H9 (cell line): Measurements from ENCODE around the gene ADGRD1. TPM values are rescaled to one million over a fixed set of nuclear protein-coding genes. Genes with fewer than 3 reads are reported as not detected.

Source experiments
- DNase-seq: peaks from one replicate; pipeline ENCODE4 v3.0.0-alpha.2; 2017
- H2AFZ ChIP-seq: one replicate; pipeline ENCODE4 v1.6.1; 2013; ENCODE audit warnings: mild to moderate bottlenecking, low read length, control low read depth, moderate library complexity
- H2AK5ac ChIP-seq: 2 replicates; pipeline ENCODE4 v1.6.1; 2013; ENCODE audit warnings: low read length, control low read depth, mixed read lengths; ENCODE audit not compliant: insufficient read length
- H2BK120ac ChIP-seq: one replicate; pipeline ENCODE4 v1.6.1; 2013; ENCODE audit warnings: low read depth, mild to moderate bottlenecking, low read length, control low read depth, inconsistent platforms; ENCODE audit not compliant: poor library complexity, severe bottlenecking
- H2BK12ac ChIP-seq: 2 replicates; pipeline ENCODE4 v1.6.1; 2013; ENCODE audit warnings: low read length, control low read depth, mixed read lengths, low read depth; ENCODE audit not compliant: insufficient read length
- H2BK15ac ChIP-seq: 2 replicates; pipeline ENCODE4 v1.6.1; 2013; ENCODE audit warnings: low read depth, low read length, control low read depth
- H2BK20ac ChIP-seq: one replicate; pipeline ENCODE4 v1.6.1; 2013; ENCODE audit warnings: low read depth, mild to moderate bottlenecking, low read length, control low read depth, inconsistent platforms; ENCODE audit not compliant: poor library complexity, severe bottlenecking
- H2BK5ac ChIP-seq: 2 replicates; pipeline ENCODE4 v1.6.1; 2013; ENCODE audit warnings: low read length, control low read depth, mixed read lengths; ENCODE audit not compliant: insufficient read length
- H3K14ac ChIP-seq: 2 replicates; pipeline ENCODE4 v1.6.1; 2013; ENCODE audit warnings: low read length, control low read depth; ENCODE audit not compliant: insufficient read depth
- H3K18ac ChIP-seq: 2 replicates; pipeline ENCODE4 v1.6.1; 2013; ENCODE audit warnings: low read depth, mild to moderate bottlenecking, mixed read lengths, low read length, control low read depth; ENCODE audit not compliant: insufficient read length
- H3K23ac ChIP-seq: 2 replicates; pipeline ENCODE4 v1.6.1; 2013; ENCODE audit warnings: low read length, control low read depth, mixed read lengths, low read depth; ENCODE audit not compliant: insufficient read length
- H3K23me2 ChIP-seq: 2 replicates; pipeline ENCODE4 v1.6.1; 2013; ENCODE audit warnings: low read depth, mild to moderate bottlenecking, mixed read lengths, low read length, control low read depth; ENCODE audit not compliant: insufficient read length, poor library complexity, severe bottlenecking
- H3K27ac ChIP-seq: 2 replicates; pipeline ENCODE4 v1.5.1; 2013; ENCODE audit warnings: low read length, control low read depth, mixed read lengths, low read depth; ENCODE audit not compliant: insufficient read length
- H3K27me3 ChIP-seq: 2 replicates; pipeline ENCODE4 v1.6.1; 2013; ENCODE audit warnings: low read length, control low read depth, inconsistent platforms; ENCODE audit not compliant: insufficient read depth
- H3K4ac ChIP-seq: 2 replicates; pipeline ENCODE4 v1.6.1; 2013; ENCODE audit warnings: low read depth, mild to moderate bottlenecking, control low read depth, inconsistent platforms, low read length, moderate library complexity
- H3K4me1 ChIP-seq: 2 replicates; pipeline ENCODE4 v1.6.1; 2013; ENCODE audit warnings: low read length, control low read depth, inconsistent platforms; ENCODE audit not compliant: insufficient read depth
- H3K4me2 ChIP-seq: 2 replicates; pipeline ENCODE4 v1.6.1; 2013; ENCODE audit warnings: low read length, control low read depth, mixed read lengths; ENCODE audit not compliant: insufficient read length, insufficient read depth
- H3K56ac ChIP-seq: 2 replicates; pipeline ENCODE4 v1.6.1; 2013; ENCODE audit warnings: low read depth, mild to moderate bottlenecking, mixed read lengths, low read length, control low read depth; ENCODE audit not compliant: insufficient read length
- H3K79me1 ChIP-seq: 2 replicates; pipeline ENCODE4 v1.6.1; 2013; ENCODE audit warnings: low read depth, mild to moderate bottlenecking, moderate library complexity, low read length, control low read depth, inconsistent platforms; ENCODE audit not compliant: insufficient read depth, poor library complexity, severe bottlenecking
- H3K79me2 ChIP-seq: 2 replicates; pipeline ENCODE4 v1.6.1; 2013; ENCODE audit warnings: low read length, control low read depth, inconsistent platforms; ENCODE audit not compliant: insufficient read depth
- H3K9ac ChIP-seq: 2 replicates; pipeline ENCODE4 v1.6.1; 2013; ENCODE audit warnings: low read length, control low read depth, mixed read lengths; ENCODE audit not compliant: insufficient read length; ENCODE audit errors: extremely low read depth
- H3K9me3 ChIP-seq: one replicate; pipeline ENCODE4 v1.6.1; 2013; ENCODE audit warnings: low read depth, low read length, inconsistent platforms; ENCODE audit not compliant: control insufficient read depth
- H3T11ph ChIP-seq: one replicate; pipeline ENCODE4 v1.6.1; 2013; ENCODE audit warnings: mild to moderate bottlenecking, low read length, control low read depth, inconsistent platforms
- H4K20me1 ChIP-seq: one replicate; pipeline ENCODE4 v1.6.1; 2013; ENCODE audit not compliant: control insufficient read depth, insufficient read length, insufficient read depth
- H4K5ac ChIP-seq: 2 replicates; pipeline ENCODE4 v1.6.1; 2013; ENCODE audit warnings: low read depth, mild to moderate bottlenecking, mixed read lengths, low read length, control low read depth; ENCODE audit not compliant: insufficient read length
- H4K8ac ChIP-seq: replicated peaks from 2 replicates; pipeline ENCODE4 v1.6.1; 2013; ENCODE audit warnings: low read length, control low read depth, mixed read lengths, low read depth; ENCODE audit not compliant: insufficient read length
- H4K91ac ChIP-seq: 2 replicates; pipeline ENCODE4 v1.6.1; 2013; ENCODE audit warnings: low read depth, mild to moderate bottlenecking, moderate library complexity, mixed read lengths, low read length, control low read depth; ENCODE audit not compliant: insufficient read length
- H3K27ac Mint-ChIP-seq, 3 experiments: 2 replicates in 2 of 3; 3 replicates in 1 of 3; pipeline ENCODE4 v1.8.0; 2020 to 2021; ENCODE audit warnings: mixed read lengths in 3 of 3, mild to moderate bottlenecking in 1 of 3, moderate library complexity in 1 of 3
- H3K27me3 Mint-ChIP-seq: 2 replicates; pipeline ENCODE4 v1.8.0; 2021; ENCODE audit warnings: low read depth, mild to moderate bottlenecking, moderate library complexity, mixed read lengths
- H3K36me3 Mint-ChIP-seq, 3 experiments: 2 replicates in 2 of 3; 3 replicates in 1 of 3; pipeline ENCODE4 v1.8.0; 2020 to 2021; ENCODE audit warnings: low read depth in 3 of 3, mixed read lengths in 3 of 3; ENCODE audit not compliant: insufficient read depth in 1 of 3
- H3K4me1 Mint-ChIP-seq, 2 experiments: 2 replicates each; pipeline ENCODE4 v1.8.0; 2020; ENCODE audit warnings: mixed read lengths in 2 of 2
- H3K4me3 Mint-ChIP-seq, 2 experiments: 2 replicates in 1 of 2; 3 replicates in 1 of 2; pipeline ENCODE4 v1.8.0; 2020 to 2021; ENCODE audit warnings: mild to moderate bottlenecking in 2 of 2, mixed read lengths in 2 of 2, moderate library complexity in 1 of 2
- H3K9me3 Mint-ChIP-seq, 2 experiments: 2 replicates in 1 of 2; 3 replicates in 1 of 2; pipeline ENCODE4 v1.8.0; 2020; ENCODE audit warnings: mild to moderate bottlenecking in 2 of 2, mixed read lengths in 2 of 2, moderate library complexity in 1 of 2
- CTCF ChIP-seq: fragments of 200-600 bp; sonication (generic); conservative IDR thresholded peaks from 3 replicates; pipeline ENCODE4 v1.8.0; 2021; ENCODE audit warnings: antibody characterized with exemption, mild to moderate bottlenecking
- WGBS: extraction: QIAGEN DNeasy Blood & Tissue Kit; methylation state at CpG from one replicate; pipeline ENCODE4 v1.1.7; 2013; ENCODE audit warnings: missing lambda C conversion rate, low lambda C conversion rate, mixed read lengths; ENCODE audit not compliant: insufficient read length; ENCODE audit errors: extremely low coverage; 5-methylcytosine and 5-hydroxymethylcytosine counted together
- total RNA-seq: library from RNA; stranded (reverse); gene quantifications from 2 replicates; pipeline ENCODE4 v1.2.1, GENCODE V29; 2021

ADGRD1 gene
- total RNA-seq, 1 experiment from 2014 or later: 0.52 TPM

DNA sequence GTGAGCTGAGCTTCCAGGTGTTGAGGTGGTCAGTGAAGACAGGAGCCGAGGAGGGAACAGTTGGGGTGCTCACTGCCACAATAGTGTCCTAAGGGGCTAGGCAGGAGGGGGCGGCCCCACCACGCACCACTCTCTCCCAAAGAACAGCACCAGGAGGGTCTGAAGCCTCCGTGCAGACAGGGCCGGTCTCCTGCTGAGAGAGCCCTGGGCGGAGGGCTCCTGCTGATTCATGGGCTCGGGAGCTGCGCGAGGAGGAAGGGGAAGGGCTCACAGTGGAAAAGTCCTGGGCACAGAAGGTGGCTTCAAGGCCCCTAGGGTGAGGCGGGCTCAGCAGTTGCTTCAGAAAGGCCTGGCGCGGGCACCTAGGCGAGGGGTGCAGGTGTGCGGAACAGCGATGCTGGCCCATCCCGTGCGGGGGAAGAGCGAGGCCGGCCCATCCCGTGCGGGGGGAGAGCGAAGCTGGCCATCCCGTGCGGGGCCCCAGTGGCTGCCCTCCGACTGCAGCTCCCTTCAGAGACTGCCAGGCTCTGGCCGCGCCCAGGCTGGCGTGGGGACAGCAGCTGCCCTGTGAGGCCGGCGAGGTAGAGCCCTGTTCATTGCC is 176.7 kb downstream of the ADGRD1 start:
- H2AFZ ChIP-seq: no peak overlapping the region
- H2BK5ac ChIP-seq: no peak overlapping the region
- TF ChIP-seq CTCF: no peak
- H2BK15ac ChIP-seq: no peak overlapping the region
- H3K79me1 ChIP-seq: no peaks in the 10 kb centered on the region
- H3K4ac ChIP-seq: no peak overlapping the region
- H2BK120ac ChIP-seq: no peak overlapping the region
- H4K91ac ChIP-seq: no peak overlapping the region
- no peak overlapping the region for H2BK12ac ChIP-seq
- H3K4me2 ChIP-seq: no peak overlapping the region
- Mint-ChIP-seq H3K36me3 (peaks cover 0 to 1% (median 0%) of the 10 kb centered on the region in 3 experiments; a peak in 1 of 7 replicates), H3K4me1 (peaks cover 0 to 3% of the 10 kb centered on the region in 2 experiments; a peak in 1 of 4 replicates), H3K9me3 (peaks cover 0 to 2% of the 10 kb centered on the region in 2 experiments; a peak in 1 of 5 replicates), H3K27me3 (peaks cover 15% of the 10 kb centered on the region), H3K27ac (peak overlapping the region in 1 of 3 experiments; percentile 79; a peak in 1 of 7 replicates), H3K4me3 (no peak overlapping the region)
- H3K9me3 ChIP-seq: no peaks in the 10 kb centered on the region
- H3T11ph ChIP-seq: no peak overlapping the region
- no CpG with 5 or more reads among the region's 30 CpGs for WGBS
- no peaks in the 10 kb centered on the region for H4K20me1 ChIP-seq
- no peaks in the 10 kb centered on the region for H3K79me2 ChIP-seq
- no peak overlapping the region for H3K14ac ChIP-seq
- DNase-seq: no peak
- no peak overlapping the region for H3K23ac ChIP-seq
- H4K8ac ChIP-seq: no peak overlapping the region
- H3K23me2 ChIP-seq: no peaks in the 10 kb centered on the region
- no peak overlapping the region for H3K56ac ChIP-seq
- H3K27me3 ChIP-seq: no peaks in the 10 kb centered on the region
- H3K27ac ChIP-seq: no peak overlapping the region
- no peak overlapping the region for H2AK5ac ChIP-seq
- H3K18ac ChIP-seq: no peak overlapping the region
- no peak overlapping the region for H2BK20ac ChIP-seq
- no peak overlapping the region for H3K9ac ChIP-seq
- no peak overlapping the region for H4K5ac ChIP-seq
- no peaks in the 10 kb centered on the region for H3K4me1 ChIP-seq
